ENCODE results near the gene DLGAP4. TPM values are rescaled to one million over a fixed set of nuclear protein-coding genes. Genes with fewer than 3 reads are reported as not detected.

The DLGAP4 gene
- total and polyA plus RNA-seq, 2 of the 13 experiments (the other 11 are each of a cell fraction or from before 2014, with no cell fraction given), result 15.2 to 26.7 TPM

- no peak for FAIRE-seq
- H4K20me1 ChIP-seq (ENCODE audit: insufficient read depth, low read length), result no peaks in the 10 kb centered on the region
- no peak for ATAC-seq
- WGBS (ENCODE audit: low lambda C conversion rate), result 35% methylated on average over 3 of the region's 3 CpGs
- H3K27me3 ChIP-seq (ENCODE audit: control insufficient read depth in 1 of 2, insufficient read depth in 2 of 2, low read length in 2 of 2), result peaks cover 0 to 30% of the 10 kb centered on the region in 2 experiments; a peak in 3 of 5 replicates
- no peak overlapping the region for H3K9ac ChIP-seq (ENCODE audit: insufficient read depth, low read depth, low read length)
- no peak overlapping the region for H3K4me2 ChIP-seq (ENCODE audit: low read depth, low read length)
- no peak overlapping the region for H3K4me3 ChIP-seq (replicated peaks in 1 of 3; ENCODE audit: insufficient read depth in 1 of 3, low read depth in 2 of 3, low read length in 3 of 3)
- TF ChIP-seq, protein P1, sequence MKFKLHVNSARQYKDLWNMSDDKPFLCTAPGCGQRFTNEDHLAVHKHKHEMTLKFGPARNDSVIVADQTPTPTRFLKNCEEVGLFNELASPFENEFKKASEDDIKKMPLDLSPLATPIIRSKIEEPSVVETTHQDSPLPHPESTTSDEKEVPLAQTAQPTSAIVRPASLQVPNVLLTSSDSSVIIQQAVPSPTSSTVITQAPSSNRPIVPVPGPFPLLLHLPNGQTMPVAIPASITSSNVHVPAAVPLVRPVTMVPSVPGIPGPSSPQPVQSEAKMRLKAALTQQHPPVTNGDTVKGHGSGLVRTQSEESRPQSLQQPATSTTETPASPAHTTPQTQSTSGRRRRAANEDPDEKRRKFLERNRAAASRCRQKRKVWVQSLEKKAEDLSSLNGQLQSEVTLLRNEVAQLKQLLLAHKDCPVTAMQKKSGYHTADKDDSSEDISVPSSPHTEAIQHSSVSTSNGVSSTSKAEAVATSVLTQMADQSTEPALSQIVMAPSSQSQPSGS (CRISPR knock-in tag; IDR thresholded peaks at IDR 0.05), result no peak
- TF ChIP-seq FOXK1 (CRISPR knock-in tag; IDR thresholded peaks at IDR 0.05; ENCODE audit: borderline replicate concordance, low read depth) (no peak), ZNF646 (CRISPR knock-in tag; IDR thresholded peaks at IDR 0.05) (no peak), ZNF10 (CRISPR knock-in tag; IDR thresholded peaks at IDR 0.05; ENCODE audit: borderline replicate concordance, low read depth) (no peak), ZNF773 (CRISPR knock-in tag; IDR thresholded peaks at IDR 0.05; ENCODE audit: borderline replicate concordance) (no peak), ZNF326 (CRISPR knock-in tag; IDR thresholded peaks at IDR 0.05; ENCODE audit: borderline replicate concordance) (no peak), NR0B2 (CRISPR knock-in tag; IDR thresholded peaks at IDR 0.05) (no peak), ZSCAN12 (CRISPR knock-in tag; IDR thresholded peaks at IDR 0.05) (no peak), ZNF878 (CRISPR knock-in tag; IDR thresholded peaks at IDR 0.05) (no peak), PHF5A (CRISPR knock-in tag; IDR thresholded peaks at IDR 0.05; ENCODE audit: low read depth, unreplicated experiment) (no peak), ZSCAN22 (CRISPR knock-in tag; IDR thresholded peaks at IDR 0.05) (no peak)
- intact Hi-C loops (cut with micrococcal nuclease; ENCODE audit: unreplicated experiment) (no loop called here), in situ Hi-C loops (cut with HindIII; ENCODE audit: extremely low pct_ligation_motif_present, low pct_unique_long_range_greater_than_20kb) (no loop called here)
- H3K4me1 ChIP-seq (ENCODE audit: insufficient read depth, low read length), result no peaks in the 10 kb centered on the region
- no peak for DNase-seq (ENCODE audit: low spot score)
- no peaks in the 10 kb centered on the region for H3K36me3 ChIP-seq (replicated peaks in 1 of 2; ENCODE audit: control insufficient read depth in 1 of 2, insufficient read depth in 2 of 2, low read length in 2 of 2)
- no TSS peak for BruUV-seq (replicated peaks)
- H3K79me2 ChIP-seq (ENCODE audit: insufficient read depth, low read length), result no peaks in the 10 kb centered on the region
- H3K9me3 ChIP-seq (ENCODE audit: low read length), result no peaks in the 10 kb centered on the region
- POLR2A ChIA-PET, result interaction anchor here (0.6 kb wide), 1 partner anchor 11 kb away, joined by 3 read pairs; no protein-coding TSS in a partner anchor
- H2AFZ ChIP-seq (ENCODE audit: low read length), result no peak overlapping the region
- CTCF ChIA-PET (ENCODE audit: low intra/inter-chr PET ratio, low total read pairs), result no interaction called here
- no peak overlapping the region for H3K27ac ChIP-seq (ENCODE audit: extremely low read length, insufficient read depth, low read length)
Observed at GRCh38 chr20:36318166-36318565, 12.0 kb downstream of the DLGAP4 start.

All from HepG2 (cell line).